OCI-LY7 (cell line): ENCODE measurements around the gene PHAX. TPM values are rescaled to one million over a fixed set of nuclear protein-coding genes. Genes with fewer than 3 reads are reported as not detected.

Experiments
- BruUV-seq: library from RNA; stranded (reverse); fragments of 400-500 nt; replicated peaks from 2 replicates; lab custom pipeline; 2021; lab: Mats Ljungman, UMichigan
- CTCF ChIA-PET: fragments of 300-600 bp; sonication (Branson Sonifier 250); formaldehyde crosslinking; loops from one replicate; lab custom pipeline; 2022; ENCODE audit warnings: antibody characterized with exemption; ENCODE audit not compliant: unreplicated experiment; lab: Charles Lee
- POLR2A ChIA-PET: fragments of 300-600 bp; sonication (Branson Sonifier 250); formaldehyde crosslinking; loops from one replicate; lab custom pipeline; 2022; ENCODE audit warnings: antibody characterized with exemption; lab: Charles Lee
- DNase-seq: peaks from one replicate; pipeline ENCODE4 v3.0.0-alpha.2; 2015; ENCODE audit warnings: low spot score
- H2AFZ ChIP-seq: fragments of 200-600 bp; sonication (generic), shearing (Covaris generic); 2 replicates; pipeline ENCODE4 v1.6.1; 2014; ENCODE audit warnings: mild to moderate bottlenecking, antibody characterized with exemption, low read length, moderate library complexity
- H3K27ac ChIP-seq: fragments of 200-600 bp; sonication (generic); 2 replicates; pipeline ENCODE4 v1.5.1; 2014; ENCODE audit warnings: mixed run types, low read depth, mild to moderate bottlenecking, moderate library complexity, low read length, inconsistent platforms; ENCODE audit not compliant: poor library complexity, severe bottlenecking
- H3K36me3 ChIP-seq: fragments of 200-600 bp; sonication (generic); 2 replicates; pipeline ENCODE4 v1.6.1; 2014; ENCODE audit warnings: mild to moderate bottlenecking, antibody characterized with exemption, low read length, moderate library complexity, mixed read lengths; ENCODE audit not compliant: insufficient read depth
- H3K4me1 ChIP-seq: fragments of 200-600 bp; sonication (generic); 2 replicates; pipeline ENCODE4 v1.5.1; 2014; ENCODE audit warnings: mild to moderate bottlenecking, low read length; ENCODE audit not compliant: insufficient read depth, poor library complexity, severe bottlenecking
- H3K4me2 ChIP-seq: fragments of 200-600 bp; sonication (generic); 2 replicates; pipeline ENCODE4 v1.6.1; 2014; ENCODE audit warnings: mild to moderate bottlenecking, low read length
- H3K4me3 ChIP-seq: fragments of 200-600 bp; sonication (generic); 2 replicates; pipeline ENCODE4 v1.5.1; 2014; ENCODE audit warnings: mild to moderate bottlenecking, low read depth, low read length; ENCODE audit not compliant: poor library complexity, severe bottlenecking
- H3K79me2 ChIP-seq: fragments of 200-600 bp; sonication (generic); 2 replicates; pipeline ENCODE4 v1.6.1; 2016; ENCODE audit warnings: low read depth, mild to moderate bottlenecking, low read length, moderate library complexity, mixed read lengths; ENCODE audit not compliant: insufficient read depth
- H3K9me2 ChIP-seq: fragments of 200-600 bp; sonication (generic); 2 replicates; pipeline ENCODE4 v1.6.1; 2016; ENCODE audit warnings: mild to moderate bottlenecking, low read length, mixed read lengths; ENCODE audit not compliant: insufficient read depth
- H3K9me3 ChIP-seq: fragments of 200-600 bp; sonication (generic); 2 replicates; pipeline ENCODE4 v1.6.1; 2014; ENCODE audit warnings: mild to moderate bottlenecking, mixed run types, low read length, mixed read lengths
- H4K20me1 ChIP-seq: fragments of 200-600 bp; sonication (generic); 2 replicates; pipeline ENCODE4 v1.6.1; 2014; ENCODE audit warnings: mild to moderate bottlenecking, antibody characterized with exemption, low read length, moderate library complexity, mixed read lengths; ENCODE audit not compliant: insufficient read depth
- EZH2phosphoT487 ChIP-seq: fragments of 200-600 bp; sonication (generic); IDR thresholded peaks from 2 replicates; pipeline ENCODE4 v1.6.1; 2018; ENCODE audit warnings: low read depth, borderline replicate concordance, mild to moderate bottlenecking, mixed run types, antibody characterized with exemption, low read length, moderate library complexity, mixed read lengths
- intact Hi-C: fragments of 100-400 bp; cut with micrococcal nuclease; formaldehyde crosslinking; loops from one replicate; pipeline ENCODE4 v1.10.0; 2022; ENCODE audit not compliant: unreplicated experiment
- total RNA-seq, 2 experiments: library from RNA; depleted of rRNA in 1 of 2; stranded (reverse); fragments of >200 nt in 1 of 2; shearing (Covaris generic) in 1 of 2; gene quantifications; 2 replicates each; pipeline ENCODE4 v1.2.3, GENCODE V29; 2014 to 2022
- TF ChIP-seq, protein P1 (sequence below): fragments of 200-600 bp; sonication (generic); conservative IDR thresholded peaks from 2 replicates; pipeline ENCODE4 v1.5.1; 2014; ENCODE audit warnings: mild to moderate bottlenecking, antibody characterized with exemption, low read length, moderate library complexity, mixed read lengths

PHAX gene
- total RNA-seq, 2 experiments from 2014 or later: 73.8 to 128 TPM

DNA sequence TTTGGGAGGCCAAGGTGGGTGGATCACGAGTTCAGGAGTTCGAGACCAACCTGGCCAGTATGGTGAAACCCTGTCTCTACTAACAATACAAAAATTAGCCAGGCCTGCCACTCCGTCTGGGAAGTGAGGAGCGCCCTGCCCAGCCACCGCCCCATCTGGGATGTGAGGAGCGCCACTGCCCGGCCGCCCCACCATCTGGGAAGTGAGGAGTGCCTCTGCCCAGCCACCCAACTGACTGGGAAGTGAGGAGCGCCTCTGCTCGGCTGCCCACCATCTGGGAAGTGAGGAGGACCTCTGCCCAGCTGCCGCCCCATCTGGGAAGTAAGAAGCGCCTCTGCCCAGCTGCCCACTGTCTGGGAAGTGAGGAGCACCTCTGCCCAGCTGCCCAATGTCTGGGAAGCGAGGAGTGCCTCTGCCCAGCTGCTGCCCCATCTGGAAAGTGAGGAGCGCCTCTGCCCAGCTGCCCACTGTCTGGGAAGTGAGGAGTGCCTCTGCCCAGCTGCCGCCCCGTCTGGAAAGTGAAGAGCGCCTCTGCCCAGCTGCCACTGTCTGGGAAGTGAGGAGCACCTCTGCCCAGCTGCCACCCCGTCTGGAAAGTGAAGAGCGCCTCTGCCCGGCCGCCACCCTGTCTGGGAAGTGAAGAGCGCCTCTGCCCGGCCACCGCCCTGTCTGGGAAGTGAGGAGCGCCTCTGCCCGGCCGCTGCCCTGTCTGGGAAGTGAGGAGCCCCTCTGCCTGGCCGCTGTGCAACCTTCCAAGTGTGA lies 11.0 kb upstream of the PHAX start:
- Histone ChIP-seq H3K9me3 (no peaks in the 10 kb centered on the region), H3K4me3 (no peak overlapping the region), H2AFZ (no peak overlapping the region), H3K36me3 (no peaks in the 10 kb centered on the region), H4K20me1 (no peaks in the 10 kb centered on the region), H3K79me2 (no peaks in the 10 kb centered on the region), H3K27ac (no peak overlapping the region), H3K9me2 (no peaks in the 10 kb centered on the region), H3K4me2 (no peak overlapping the region), H3K4me1 (no peaks in the 10 kb centered on the region)
- CTCF ChIA-PET: no interaction called here
- DNase-seq: no peak
- BruUV-seq: no TSS peak
- TF ChIP-seq, protein P1, sequence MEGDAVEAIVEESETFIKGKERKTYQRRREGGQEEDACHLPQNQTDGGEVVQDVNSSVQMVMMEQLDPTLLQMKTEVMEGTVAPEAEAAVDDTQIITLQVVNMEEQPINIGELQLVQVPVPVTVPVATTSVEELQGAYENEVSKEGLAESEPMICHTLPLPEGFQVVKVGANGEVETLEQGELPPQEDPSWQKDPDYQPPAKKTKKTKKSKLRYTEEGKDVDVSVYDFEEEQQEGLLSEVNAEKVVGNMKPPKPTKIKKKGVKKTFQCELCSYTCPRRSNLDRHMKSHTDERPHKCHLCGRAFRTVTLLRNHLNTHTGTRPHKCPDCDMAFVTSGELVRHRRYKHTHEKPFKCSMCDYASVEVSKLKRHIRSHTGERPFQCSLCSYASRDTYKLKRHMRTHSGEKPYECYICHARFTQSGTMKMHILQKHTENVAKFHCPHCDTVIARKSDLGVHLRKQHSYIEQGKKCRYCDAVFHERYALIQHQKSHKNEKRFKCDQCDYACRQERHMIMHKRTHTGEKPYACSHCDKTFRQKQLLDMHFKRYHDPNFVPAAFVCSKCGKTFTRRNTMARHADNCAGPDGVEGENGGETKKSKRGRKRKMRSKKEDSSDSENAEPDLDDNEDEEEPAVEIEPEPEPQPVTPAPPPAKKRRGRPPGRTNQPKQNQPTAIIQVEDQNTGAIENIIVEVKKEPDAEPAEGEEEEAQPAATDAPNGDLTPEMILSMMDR: no peak
- no peak for TF ChIP-seq EZH2phosphoT487
- POLR2A ChIA-PET: interaction anchor here (0.6 to 0.8 kb wide), 4 partner anchors 10 to 217 kb away, joined by 3 read pairs; no protein-coding TSS in a partner anchor
- intact Hi-C loops: no loop called here

DNA sequence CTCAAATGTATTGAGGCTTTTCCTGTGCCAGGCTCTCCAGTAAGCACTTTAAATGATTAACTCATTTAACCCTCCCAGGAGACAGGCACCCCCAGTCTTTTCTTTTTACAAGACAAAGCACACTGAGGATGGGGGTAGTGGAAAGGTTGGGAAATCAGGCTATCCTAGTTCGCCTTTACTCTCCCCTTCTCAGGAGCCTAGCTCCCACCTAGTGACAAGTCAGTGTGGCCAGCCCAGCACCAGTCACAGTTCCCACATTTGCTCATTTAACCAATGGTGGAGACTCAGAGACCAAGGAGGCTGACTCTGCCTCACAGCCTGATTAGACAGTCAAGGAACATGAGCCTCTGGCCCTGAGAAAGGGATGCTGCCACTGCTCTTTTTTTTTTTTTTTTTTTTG lies 9.2 kb upstream of the PHAX start:
- TF ChIP-seq, protein P1: no peak
- no peak for TF ChIP-seq EZH2phosphoT487
- no peaks in the 10 kb centered on the region for H3K9me3 ChIP-seq
- H4K20me1 ChIP-seq: no peaks in the 10 kb centered on the region
- H2AFZ ChIP-seq: no peak overlapping the region
- no TSS peak for BruUV-seq
- DNase-seq: no peak
- CTCF ChIA-PET: no interaction called here
- no peak overlapping the region for H3K4me3 ChIP-seq
- no peaks in the 10 kb centered on the region for H3K4me1 ChIP-seq
- no peak overlapping the region for H3K4me2 ChIP-seq
- intact Hi-C loops: no loop called here
- no peaks in the 10 kb centered on the region for H3K9me2 ChIP-seq
- no peaks in the 10 kb centered on the region for H3K36me3 ChIP-seq
- H3K79me2 ChIP-seq: no peaks in the 10 kb centered on the region
- no peak overlapping the region for H3K27ac ChIP-seq
- POLR2A ChIA-PET: interaction anchor here (0.6 kb wide), 1 partner anchor 748 kb away, joined by 4 read pairs; no protein-coding TSS in a partner anchor
